Stimulated activated CD8-positive, alpha-beta memory T cell treated with anti-CD3 and anti-CD28 coated beads, Interleukin-15, amount 100 ng/mL, for 24 hours (primary cell): ENCODE measurements around the gene MECR.

Experiments used
- DNase-seq: peaks from one replicate; pipeline ENCODE4 v3.0.0-alpha.2; 2020; ENCODE audit warnings: low read depth

MECR gene

GRCh38 chr1:29230553-29231378, at the start of gene MECR:
TSS of gene MECR (minus strand) at chr1:29230934. CDS start at chr1:29230906, 28 bp downstream.
- DNase-seq: peak; percentile 97

- no peak for DNase-seq
Measured at GRCh38 chr1:29279951-29280391, 49.2 kb upstream of the MECR start.

- DNase-seq: no peak
Measured at GRCh38 chr1:29279406-29279805, 48.7 kb upstream of the MECR start.

- no peak for DNase-seq
Measured at GRCh38 chr1:29278124-29278523, 47.4 kb upstream of the MECR start.

GRCh38 chr1:29275435-29275834, 44.7 kb upstream of the MECR start:
- no peak for DNase-seq

GRCh38 chr1:29272147-29272907, 41.6 kb upstream of the MECR start:
- no peak for DNase-seq

- no peak for DNase-seq
Measured at GRCh38 chr1:29271724-29272123, 41.0 kb upstream of the MECR start.

GRCh38 chr1:29270929-29271521, 40.3 kb upstream of the MECR start:
- DNase-seq: no peak

- no peak for DNase-seq
Measured at GRCh38 chr1:29269382-29269781, 38.6 kb upstream of the MECR start.

- no peak for DNase-seq
Measured at GRCh38 chr1:29267321-29268070, 36.8 kb upstream of the MECR start.

- DNase-seq: no peak
Measured at GRCh38 chr1:29266912-29267311, 36.2 kb upstream of the MECR start.

GRCh38 chr1:29264773-29265389, 34.1 kb upstream of the MECR start:
- DNase-seq: no peak

- no peak for DNase-seq
Measured at GRCh38 chr1:29260531-29260930, 29.8 kb upstream of the MECR start.

GRCh38 chr1:29259802-29260441, 29.2 kb upstream of the MECR start:
- peak; percentile 26 for DNase-seq

- no peak for DNase-seq
Measured at GRCh38 chr1:29258976-29259801, 28.5 kb upstream of the MECR start.

- no peak for DNase-seq
Measured at GRCh38 chr1:29258189-29258975, 27.6 kb upstream of the MECR start.

- DNase-seq: no peak
Measured at GRCh38 chr1:29256979-29257804, 26.5 kb upstream of the MECR start.

- no peak for DNase-seq
Measured at GRCh38 chr1:29256394-29256793, 25.7 kb upstream of the MECR start.
